Measurements from ENCODE around the gene ZNF281. TPM values are rescaled to one million over a fixed set of nuclear protein-coding genes. Genes with fewer than 3 reads are reported as not detected.
"Not testable (repeated sequence)": the region's sequence is repeated elsewhere in the genome, so short reads cannot be mapped to it uniquely, and the experiment has no call there.

The ZNF281 gene
- total and polyA plus RNA-seq, 7 experiments from 2014 or later = 16.3 to 35.3 (median 27.3) TPM

GRCh38 chr1:200364091-200364759, 45.6 kb downstream of the ZNF281 start:
- ChIA-PET POLR2A (no interaction called here), CTCF (interaction anchor here (0.7 kb wide), 2 partner anchors 258 to 650 kb away, joined by 3 to 4 read pairs; no protein-coding TSS in a partner anchor)
- Histone ChIP-seq H3K27ac (ENCODE audit: low read depth, low read length) (no peak overlapping the region), H3K9me3 (ENCODE audit: control insufficient read depth in 2 of 3, low read length in 3 of 3) (no peaks in the 10 kb centered on the region), H3K4me3 (ENCODE audit: low read length) (no peak overlapping the region), H3K4me1 (ENCODE audit: control insufficient read depth in 2 of 2, insufficient read depth in 2 of 2, low read length in 2 of 2) (no peaks in the 10 kb centered on the region), H3K27me3 (ENCODE audit: control insufficient read depth in 2 of 2, insufficient read depth in 2 of 2, low read length in 2 of 2) (no peaks in the 10 kb centered on the region), H3K36me3 (ENCODE audit: control insufficient read depth in 2 of 3, insufficient read depth in 3 of 3, low read length in 3 of 3) (no peaks in the 10 kb centered on the region)
- H3K27me3 Mint-ChIP-seq = peaks cover 0 to 6% (median 0%) of the 10 kb centered on the region in 5 donors
- intact Hi-C loops (cut with micrococcal nuclease) = no loop called here
- DNase-seq (no peak), ATAC-seq (no peak)
- peaks cover 0 to 14% (median 8%) of the 10 kb centered on the region in 5 donors for H3K36me3 Mint-ChIP-seq
- H3K4me3 Mint-ChIP-seq = no peak overlapping the region
- H3K9me3 Mint-ChIP-seq = no peaks in the 10 kb centered on the region
- no peak overlapping the region for H3K27ac Mint-ChIP-seq
- peaks cover 0 to 9% (median 0%) of the 10 kb centered on the region in 7 donors for H3K4me1 Mint-ChIP-seq

- intact Hi-C loops (cut with micrococcal nuclease) = no loop called here
- Mint-ChIP-seq H3K27me3 (peaks cover 0 to 6% (median 0%) of the 10 kb centered on the region in 5 donors), H3K4me1 (peaks cover 0 to 9% (median 0%) of the 10 kb centered on the region in 7 donors), H3K36me3 (peaks cover 0 to 11% (median 8%) of the 10 kb centered on the region in 5 donors), H3K4me3 (no peak overlapping the region), H3K27ac (no peak overlapping the region), H3K9me3 (no peaks in the 10 kb centered on the region)
- Histone ChIP-seq H3K4me1 (ENCODE audit: control insufficient read depth in 2 of 2, insufficient read depth in 2 of 2, low read length in 2 of 2) (no peaks in the 10 kb centered on the region), H3K9me3 (ENCODE audit: control insufficient read depth in 2 of 3, low read length in 3 of 3) (no peaks in the 10 kb centered on the region), H3K36me3 (ENCODE audit: control insufficient read depth in 2 of 3, insufficient read depth in 3 of 3, low read length in 3 of 3) (no peaks in the 10 kb centered on the region), H3K27me3 (ENCODE audit: control insufficient read depth in 2 of 2, insufficient read depth in 2 of 2, low read length in 2 of 2) (no peaks in the 10 kb centered on the region), H3K4me3 (ENCODE audit: low read length) (no peak overlapping the region), H3K27ac (ENCODE audit: low read depth, low read length) (no peak overlapping the region)
- ATAC-seq = peak; percentile 73
- ChIA-PET POLR2A (no interaction called here), CTCF (interaction anchor here (0.7 kb wide), 1 partner anchor 257 kb away, joined by 4 read pairs; no protein-coding TSS in a partner anchor)
- DNase-seq = no peak
Measured at GRCh38 chr1:200363264-200363933, 46.4 kb downstream of the ZNF281 start.

GRCh38 chr1:200362421-200362820, 47.4 kb downstream of the ZNF281 start:
- POLR2A ChIA-PET = no interaction called here
- Mint-ChIP-seq H3K27me3 (peaks cover 0 to 6% (median 0%) of the 10 kb centered on the region in 5 donors), H3K4me1 (peaks cover 0 to 7% (median 0%) of the 10 kb centered on the region in 7 donors), H3K9me3 (no peaks in the 10 kb centered on the region), H3K4me3 (no peak overlapping the region), H3K36me3 (peaks cover 0 to 11% (median 8%) of the 10 kb centered on the region in 5 donors), H3K27ac (no peak overlapping the region)
- no peaks in the 10 kb centered on the region for H3K36me3 ChIP-seq (ENCODE audit: control insufficient read depth in 2 of 3, insufficient read depth in 3 of 3, low read length in 3 of 3)
- H3K27me3 ChIP-seq (ENCODE audit: control insufficient read depth in 2 of 2, insufficient read depth in 2 of 2, low read length in 2 of 2) = no peaks in the 10 kb centered on the region
- CTCF ChIA-PET = no interaction called here
- ATAC-seq (no peak), DNase-seq (no peak)
- no peak overlapping the region for H3K27ac ChIP-seq (ENCODE audit: low read depth, low read length)
- H3K4me1 ChIP-seq (ENCODE audit: control insufficient read depth in 2 of 2, insufficient read depth in 2 of 2, low read length in 2 of 2) = no peaks in the 10 kb centered on the region
- intact Hi-C loops (cut with micrococcal nuclease) = no loop called here
- no peaks in the 10 kb centered on the region for H3K9me3 ChIP-seq (ENCODE audit: control insufficient read depth in 2 of 3, low read length in 3 of 3)
- no peak overlapping the region for H3K4me3 ChIP-seq (ENCODE audit: low read length)

- Mint-ChIP-seq H3K4me3 (no peak overlapping the region), H3K27ac (no peak overlapping the region), H3K27me3 (no peaks in the 10 kb centered on the region), H3K9me3 (no peaks in the 10 kb centered on the region), H3K36me3 (peaks cover 0 to 4% (median 0%) of the 10 kb centered on the region in 5 donors), H3K4me1 (peaks cover 0 to 12% (median 4%) of the 10 kb centered on the region in 7 donors)
- no peaks in the 10 kb centered on the region for H3K36me3 ChIP-seq (ENCODE audit: control insufficient read depth in 2 of 3, insufficient read depth in 3 of 3, low read length in 3 of 3)
- DNase-seq = no peak
- H3K27me3 ChIP-seq (ENCODE audit: control insufficient read depth in 2 of 2, insufficient read depth in 2 of 2, low read length in 2 of 2) = no peaks in the 10 kb centered on the region
- ATAC-seq = peak; percentile 66
- no peaks in the 10 kb centered on the region for H3K9me3 ChIP-seq (ENCODE audit: control insufficient read depth in 2 of 3, low read length in 3 of 3)
- H3K4me3 ChIP-seq (ENCODE audit: low read length) = no peak overlapping the region
- no peak overlapping the region for H3K27ac ChIP-seq (ENCODE audit: low read depth, low read length)
- ChIA-PET CTCF (no interaction called here), POLR2A (interaction anchor here (0.8 kb wide), 1 partner anchor 9 kb away, joined by 3 read pairs; no protein-coding TSS in a partner anchor)
- H3K4me1 ChIP-seq (ENCODE audit: control insufficient read depth in 2 of 2, insufficient read depth in 2 of 2, low read length in 2 of 2) = no peaks in the 10 kb centered on the region
- intact Hi-C loops (cut with micrococcal nuclease) = no loop called here
Measured at GRCh38 chr1:200359610-200360163, 50.1 kb downstream of the ZNF281 start.

GRCh38 chr1:200357925-200358324, 51.9 kb downstream of the ZNF281 start:
- intact Hi-C loops (cut with micrococcal nuclease); CTCF ChIA-PET: not testable (repeated sequence)

GRCh38 chr1:200355801-200356200, 54.0 kb downstream of the ZNF281 start:
- H3K27ac Mint-ChIP-seq = peak overlapping the region in 4 of 9 donors; percentile 1 to 16 (median 10)
- CTCF ChIA-PET = no interaction called here
- H3K36me3 Mint-ChIP-seq = peaks cover 0 to 4% (median 0%) of the 10 kb centered on the region in 5 donors
- Histone ChIP-seq H3K4me1 (ENCODE audit: control insufficient read depth in 2 of 2, insufficient read depth in 2 of 2, low read length in 2 of 2) (peaks cover 8 to 16% of the 10 kb centered on the region in 2 donors), H3K9me3 (ENCODE audit: control insufficient read depth in 2 of 3, low read length in 3 of 3) (no peaks in the 10 kb centered on the region), H3K27ac (ENCODE audit: low read depth, low read length) (no peak overlapping the region), H3K4me3 (ENCODE audit: low read length) (no peak overlapping the region), H3K36me3 (ENCODE audit: control insufficient read depth in 2 of 3, insufficient read depth in 3 of 3, low read length in 3 of 3) (no peaks in the 10 kb centered on the region), H3K27me3 (ENCODE audit: control insufficient read depth in 2 of 2, insufficient read depth in 2 of 2, low read length in 2 of 2) (no peaks in the 10 kb centered on the region)
- no peak overlapping the region for H3K4me3 Mint-ChIP-seq
- peaks cover 21 to 40% (median 31%) of the 10 kb centered on the region in 7 donors for H3K4me1 Mint-ChIP-seq
- H3K27me3 Mint-ChIP-seq = no peaks in the 10 kb centered on the region
- H3K9me3 Mint-ChIP-seq = no peaks in the 10 kb centered on the region
- POLR2A ChIA-PET = no interaction called here
- no peak for ATAC-seq
- DNase-seq = no peak
- intact Hi-C loops (cut with micrococcal nuclease) = no loop called here

More at GRCh38 chr1:200357925-200358324, 51.9 kb downstream of the ZNF281 start:
- DNase-seq; H3K36me3 Mint-ChIP-seq; H3K27ac Mint-ChIP-seq; H3K9me3 Mint-ChIP-seq; H3K4me3 Mint-ChIP-seq; POLR2A ChIA-PET; H3K4me1 ChIP-seq (ENCODE audit: control insufficient read depth in 2 of 2, insufficient read depth in 2 of 2, low read length in 2 of 2); H3K27me3 Mint-ChIP-seq; H3K9me3 ChIP-seq (ENCODE audit: control insufficient read depth in 2 of 3, low read length in 3 of 3); H3K27ac ChIP-seq (ENCODE audit: low read depth, low read length); H3K27me3 ChIP-seq (ENCODE audit: control insufficient read depth in 2 of 2, insufficient read depth in 2 of 2, low read length in 2 of 2); H3K36me3 ChIP-seq (ENCODE audit: control insufficient read depth in 2 of 3, insufficient read depth in 3 of 3, low read length in 3 of 3); ATAC-seq; H3K4me3 ChIP-seq (ENCODE audit: low read length): not testable (repeated sequence)
- H3K4me1 Mint-ChIP-seq = peaks cover 7 to 22% (median 12%) of the 10 kb centered on the region in 7 donors

All from naive thymus-derived CD4-positive, alpha-beta T cell (primary cell).